ENCODE results near the gene ZBED5.
A peak's percentile ranks its signal among the peaks of the same experiment; 100 is the strongest.

DNA sequence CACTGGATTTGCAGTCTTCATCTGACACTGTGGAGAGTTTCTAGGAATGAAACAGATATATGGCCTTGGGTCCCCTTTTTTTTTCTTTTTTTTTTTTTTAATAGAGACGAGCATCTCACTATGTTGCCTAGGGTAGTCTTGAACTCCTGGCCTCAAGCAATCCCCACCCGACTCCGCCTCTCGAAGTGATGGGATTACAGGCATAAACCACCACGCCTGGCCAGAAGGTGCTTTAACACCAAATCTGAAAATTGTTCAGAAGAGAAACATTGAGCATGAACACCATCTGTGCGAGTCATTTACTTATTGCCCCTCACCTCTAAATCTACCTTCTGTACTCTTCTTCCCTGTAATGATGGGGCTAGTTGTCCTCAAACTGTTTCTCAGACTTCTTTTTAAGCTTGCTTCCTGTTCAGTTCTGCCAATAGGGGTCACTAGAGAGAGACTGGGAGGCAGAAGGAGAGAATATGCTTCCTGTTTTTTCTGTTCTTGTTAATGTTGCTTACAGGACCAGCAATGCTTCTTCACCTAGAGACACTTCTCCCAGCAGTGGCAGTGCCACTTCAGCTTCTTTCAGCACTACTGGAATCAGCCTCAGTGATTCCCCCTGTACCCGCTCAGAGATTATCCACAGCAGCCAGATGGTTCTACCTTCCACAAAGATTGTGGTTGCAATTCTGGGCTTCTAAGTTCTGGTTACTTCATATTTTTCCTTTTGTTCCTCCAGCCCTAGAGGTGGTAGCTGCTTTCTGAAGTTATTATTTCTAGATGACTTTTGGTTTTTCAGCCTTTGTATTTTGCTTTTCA lies 20.8 kb upstream of the ZBED5 start:
- TF ChIP-seq, protein P1, sequence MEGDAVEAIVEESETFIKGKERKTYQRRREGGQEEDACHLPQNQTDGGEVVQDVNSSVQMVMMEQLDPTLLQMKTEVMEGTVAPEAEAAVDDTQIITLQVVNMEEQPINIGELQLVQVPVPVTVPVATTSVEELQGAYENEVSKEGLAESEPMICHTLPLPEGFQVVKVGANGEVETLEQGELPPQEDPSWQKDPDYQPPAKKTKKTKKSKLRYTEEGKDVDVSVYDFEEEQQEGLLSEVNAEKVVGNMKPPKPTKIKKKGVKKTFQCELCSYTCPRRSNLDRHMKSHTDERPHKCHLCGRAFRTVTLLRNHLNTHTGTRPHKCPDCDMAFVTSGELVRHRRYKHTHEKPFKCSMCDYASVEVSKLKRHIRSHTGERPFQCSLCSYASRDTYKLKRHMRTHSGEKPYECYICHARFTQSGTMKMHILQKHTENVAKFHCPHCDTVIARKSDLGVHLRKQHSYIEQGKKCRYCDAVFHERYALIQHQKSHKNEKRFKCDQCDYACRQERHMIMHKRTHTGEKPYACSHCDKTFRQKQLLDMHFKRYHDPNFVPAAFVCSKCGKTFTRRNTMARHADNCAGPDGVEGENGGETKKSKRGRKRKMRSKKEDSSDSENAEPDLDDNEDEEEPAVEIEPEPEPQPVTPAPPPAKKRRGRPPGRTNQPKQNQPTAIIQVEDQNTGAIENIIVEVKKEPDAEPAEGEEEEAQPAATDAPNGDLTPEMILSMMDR (IDR thresholded peaks at IDR 0.05; ENCODE audit: poor library complexity), result peak; percentile 54
- no peak for TF ChIP-seq EZH2 (IDR thresholded peaks at IDR 0.05; ENCODE audit: borderline replicate concordance)
- TF ChIP-seq EZH2phosphoT487 (IDR thresholded peaks at IDR 0.05; ENCODE audit: low read depth, severe bottlenecking, unreplicated experiment), result no peak

Measured in hepatocyte (in vitro differentiated cells).